RWPE2 (cell line): ENCODE results near the gene BMP8A.
A peak's percentile ranks its signal among the peaks of the same experiment; 100 is the strongest.
"Not testable (repeated sequence)": the region's sequence is repeated elsewhere in the genome, so short reads cannot be mapped to it uniquely, and the experiment has no call there.

ENCODE experiments used
- ATAC-seq: fragments of 200-7000 bp; cut with Tn5 transposase; 3 replicates; pipeline ENCODE4 v1.9.1; 2021; ENCODE audit warnings: low read depth
- DNase-seq: peaks from one replicate; pipeline ENCODE4 v3.0.0-alpha.2; 2020; ENCODE audit warnings: low spot score
- H3K27ac ChIP-seq: fragments of 450-650 bp; 2 replicates; pipeline ENCODE4 v1.5.1; 2017; ENCODE audit warnings: mild to moderate bottlenecking; ENCODE audit not compliant: poor library complexity, severe bottlenecking
- H3K27me3 ChIP-seq: fragments of 250-450 bp; sonication (Bioruptor Pico); 2 replicates; pipeline ENCODE4 v1.5.1; 2021; ENCODE audit warnings: mild to moderate bottlenecking, moderate library complexity; ENCODE audit not compliant: insufficient read depth, poor library complexity, severe bottlenecking
- H3K36me3 ChIP-seq: fragments of 250-450 bp; sonication (Bioruptor Pico); 2 replicates; pipeline ENCODE4 v1.5.1; 2020; ENCODE audit warnings: low read depth, mild to moderate bottlenecking, moderate library complexity
- H3K4me1 ChIP-seq: fragments of 250-450 bp; sonication (Bioruptor Pico); 2 replicates; pipeline ENCODE4 v1.5.1; 2021; ENCODE audit warnings: mild to moderate bottlenecking, moderate library complexity; ENCODE audit not compliant: insufficient read depth, poor library complexity, severe bottlenecking
- H3K4me3 ChIP-seq: fragments of 250-450 bp; sonication (Bioruptor Pico); 2 replicates; pipeline ENCODE4 v1.5.1; 2021; ENCODE audit warnings: mild to moderate bottlenecking, moderate library complexity; ENCODE audit not compliant: severe bottlenecking
- H3K9me3 ChIP-seq: fragments of 250-450 bp; sonication (Bioruptor Pico); 2 replicates; pipeline ENCODE4 v1.5.1; 2021; ENCODE audit warnings: mild to moderate bottlenecking, moderate library complexity; ENCODE audit not compliant: severe bottlenecking
- CTCF ChIP-seq: fragments of 450-650 bp; IDR thresholded peaks from one replicate; pipeline ENCODE4 v1.5.1; 2017; ENCODE audit warnings: mild to moderate bottlenecking, moderate library complexity; ENCODE audit not compliant: poor library complexity, severe bottlenecking

The BMP8A gene

GRCh38 chr1:39500862-39501389 is 9.5 kb downstream of the BMP8A start:
- Histone ChIP-seq H3K4me1 (no peaks in the 10 kb centered on the region), H3K9me3 (no peaks in the 10 kb centered on the region), H3K4me3 (no peak overlapping the region), H3K27ac (no peak overlapping the region), H3K36me3 (no peaks in the 10 kb centered on the region), H3K27me3 (no peaks in the 10 kb centered on the region)
- no peak for DNase-seq
- peak; percentile 26; the same call in 1 of the 3 replicates for ATAC-seq
- TF ChIP-seq CTCF: no peak

GRCh38 chr1:39501666-39502065 is 10.2 kb downstream of the BMP8A start:
- no peaks in the 10 kb centered on the region for H3K9me3 ChIP-seq
- H3K4me3 ChIP-seq: no peak overlapping the region
- H3K27ac ChIP-seq: no peak overlapping the region
- no peaks in the 10 kb centered on the region for H3K36me3 ChIP-seq
- DNase-seq: no peak
- ATAC-seq: peak; percentile 51; the same call in 2 of the 3 replicates
- TF ChIP-seq CTCF: no peak
- H3K4me1 ChIP-seq: no peaks in the 10 kb centered on the region
- H3K27me3 ChIP-seq: no peaks in the 10 kb centered on the region

- DNase-seq, H3K27me3 ChIP-seq, ATAC-seq, H3K27ac ChIP-seq, H3K4me3 ChIP-seq, H3K36me3 ChIP-seq, H3K9me3 ChIP-seq, H3K4me1 ChIP-seq: not testable (repeated sequence)
These were observed 13.0 kb downstream of the BMP8A start for GRCh38 chr1:39504436-39504835.

GRCh38 chr1:39505289-39505688 is 13.9 kb downstream of the BMP8A start:
- H3K27ac ChIP-seq: no peak overlapping the region
- ATAC-seq (no peak), DNase-seq (no peak)
- H3K9me3 ChIP-seq: no peaks in the 10 kb centered on the region
- TF ChIP-seq CTCF: no peak
- no peaks in the 10 kb centered on the region for H3K36me3 ChIP-seq
- no peak overlapping the region for H3K4me3 ChIP-seq
- H3K27me3 ChIP-seq: no peaks in the 10 kb centered on the region
- peaks cover 4% of the 10 kb centered on the region for H3K4me1 ChIP-seq

- DNase-seq (no peak), ATAC-seq (no peak; the same call in 2 of the 3 replicates)
- H3K36me3 ChIP-seq: no peaks in the 10 kb centered on the region
- no peak overlapping the region for H3K27ac ChIP-seq
- peaks cover 4% of the 10 kb centered on the region for H3K4me1 ChIP-seq
- no peaks in the 10 kb centered on the region for H3K27me3 ChIP-seq
- H3K4me3 ChIP-seq: no peak overlapping the region
- peak; percentile 27 for TF ChIP-seq CTCF
- H3K9me3 ChIP-seq: no peaks in the 10 kb centered on the region
These were observed 15.9 kb downstream of the BMP8A start for GRCh38 chr1:39507230-39507928.
